AML-193 (cell line): ENCODE data around the gene NPIPA5.
"Not testable (repeated sequence)": the region's sequence is repeated elsewhere in the genome, so short reads cannot be mapped to it uniquely, and the experiment has no call there.

Experiments
- DNase-seq, 2 experiments: peaks; one replicate each; lab custom pipeline; 2025; lab: John Stamatoyannopoulos, UW

Gene NPIPA5

GRCh38 chr16:15378194-15378593 lies at the start of gene NPIPA5:
NPIPA5 (minus strand) TSS chr16:15378294; CDS start chr16:15378294, 0 bp downstream.
- DNase-seq: not testable (repeated sequence)

DNA sequence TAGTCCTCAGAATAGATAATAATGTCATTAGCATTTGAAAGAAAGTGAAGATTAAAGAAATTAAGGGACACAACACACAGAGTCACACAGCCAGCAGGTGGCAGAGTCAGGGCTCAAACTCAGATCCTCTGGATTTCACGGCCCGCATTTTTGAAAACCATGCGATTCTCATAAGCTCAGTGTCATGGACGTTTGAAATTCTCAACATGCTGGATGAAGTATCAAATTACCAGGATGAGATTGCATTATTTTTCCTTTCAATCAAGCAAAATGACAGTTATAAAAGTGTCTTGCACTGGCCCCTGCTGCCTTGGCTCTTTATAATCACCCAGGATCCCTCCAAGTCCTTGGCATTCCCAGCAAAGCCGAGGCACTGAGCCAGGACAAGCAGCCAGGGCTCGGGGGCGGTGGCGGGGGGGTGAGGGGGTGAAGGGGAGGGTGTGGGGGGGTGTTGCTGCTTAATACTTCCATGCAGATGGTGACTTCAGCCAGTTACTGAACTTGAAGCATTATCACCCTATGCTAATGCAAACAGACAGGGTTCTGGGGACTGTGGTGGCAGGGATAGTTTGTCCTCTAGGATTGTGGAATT lies 49.6 kb upstream of the NPIPA5 start:
- DNase-seq: peak; percentile 9 to 32

GRCh38 chr16:15426796-15427195 lies 48.7 kb upstream of the NPIPA5 start:
- no peak for DNase-seq

DNA sequence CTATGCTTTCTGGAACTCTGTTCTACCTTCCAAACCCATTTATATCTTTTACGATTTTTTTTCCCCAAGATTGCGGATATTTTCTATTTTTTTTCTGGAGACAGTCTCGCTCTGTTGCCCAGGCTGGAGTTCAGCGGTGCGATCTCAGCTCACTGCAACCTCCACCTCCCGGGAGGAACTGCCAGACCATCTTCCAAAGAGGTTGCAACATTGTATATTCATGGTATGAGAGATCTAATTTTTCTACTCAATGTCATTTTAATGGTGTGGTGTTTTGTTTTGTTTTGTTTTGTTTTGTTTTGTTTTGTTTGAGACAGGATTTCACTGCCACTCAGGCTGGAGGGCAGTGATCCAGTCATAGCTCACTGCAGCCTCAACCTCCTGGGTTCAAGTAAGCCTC lies 47.8 kb upstream of the NPIPA5 start:
- DNase-seq: no peak

DNA sequence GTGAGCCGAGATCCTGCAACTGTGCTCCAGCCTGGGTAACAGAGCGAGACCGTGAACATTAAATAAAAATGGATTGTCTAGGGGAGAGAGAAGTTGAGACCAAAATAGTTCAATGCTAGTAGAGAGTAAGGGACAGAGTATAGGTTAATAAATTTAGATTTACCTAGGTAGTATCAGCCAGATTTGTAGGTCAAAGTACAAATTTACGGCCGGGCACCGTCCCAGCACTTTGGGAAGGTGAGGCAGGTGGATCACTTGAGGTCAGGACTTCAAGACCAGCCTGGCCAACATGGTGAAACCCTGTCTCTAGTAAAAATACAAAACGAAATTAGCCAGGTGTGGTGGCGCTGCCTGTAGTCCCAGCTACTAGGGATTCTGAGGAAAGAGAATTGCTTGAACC lies 44.1 kb upstream of the NPIPA5 start:
- DNase-seq: no peak

GRCh38 chr16:15421696-15422095 lies 43.6 kb upstream of the NPIPA5 start:
- DNase-seq: not testable (repeated sequence)

GRCh38 chr16:15418206-15418605 lies 40.1 kb upstream of the NPIPA5 start:
- no peak for DNase-seq

DNA sequence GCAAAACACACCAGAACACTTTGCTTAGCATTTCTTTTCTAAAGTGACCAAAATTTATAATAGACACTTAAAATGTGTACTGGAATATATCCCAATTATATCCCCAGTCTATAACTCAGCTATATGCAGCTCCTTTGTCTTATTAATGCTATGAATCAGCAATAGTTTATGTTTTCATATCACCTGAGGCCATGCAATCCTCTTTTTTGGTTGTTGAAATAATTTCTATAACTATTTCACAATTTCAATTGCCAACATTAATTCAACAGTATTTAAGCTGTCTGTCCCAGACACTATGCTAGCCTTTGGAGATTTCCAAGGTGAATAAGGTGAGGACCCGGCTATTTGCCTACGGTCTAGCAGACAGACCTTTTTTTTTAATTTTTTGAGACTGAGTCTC lies 39.1 kb upstream of the NPIPA5 start:
- no peak for DNase-seq

DNA sequence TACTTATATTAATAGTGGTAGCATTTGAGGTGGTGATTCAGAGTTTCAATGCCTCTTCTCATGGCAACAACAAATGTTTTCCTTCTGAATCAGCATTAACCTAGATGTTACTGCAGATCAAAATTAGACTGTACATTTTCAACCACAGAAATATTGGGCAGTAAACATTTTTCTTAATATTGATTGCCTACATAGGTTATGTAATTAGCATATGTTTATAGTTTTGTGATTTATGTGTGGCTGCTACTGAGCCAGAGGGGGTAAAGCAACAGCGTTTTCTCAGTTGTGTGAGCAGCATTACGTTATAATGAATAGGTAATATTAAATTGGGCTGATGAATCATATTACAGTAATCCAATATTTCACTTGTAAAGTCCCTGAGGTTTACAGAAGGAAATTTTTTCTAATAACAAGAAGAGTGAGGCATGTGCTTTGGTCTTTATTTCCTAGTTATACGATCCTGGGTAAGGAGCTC lies 37.5 kb upstream of the NPIPA5 start:
- no peak for DNase-seq

- not testable (repeated sequence) for DNase-seq
Observed at GRCh38 chr16:15409476-15409875, 31.4 kb upstream of the NPIPA5 start.

- DNase-seq: not testable (repeated sequence)
Observed at GRCh38 chr16:15407756-15408155, 29.7 kb upstream of the NPIPA5 start.

GRCh38 chr16:15404792-15405191 lies 26.7 kb upstream of the NPIPA5 start:
- no peak for DNase-seq

DNA sequence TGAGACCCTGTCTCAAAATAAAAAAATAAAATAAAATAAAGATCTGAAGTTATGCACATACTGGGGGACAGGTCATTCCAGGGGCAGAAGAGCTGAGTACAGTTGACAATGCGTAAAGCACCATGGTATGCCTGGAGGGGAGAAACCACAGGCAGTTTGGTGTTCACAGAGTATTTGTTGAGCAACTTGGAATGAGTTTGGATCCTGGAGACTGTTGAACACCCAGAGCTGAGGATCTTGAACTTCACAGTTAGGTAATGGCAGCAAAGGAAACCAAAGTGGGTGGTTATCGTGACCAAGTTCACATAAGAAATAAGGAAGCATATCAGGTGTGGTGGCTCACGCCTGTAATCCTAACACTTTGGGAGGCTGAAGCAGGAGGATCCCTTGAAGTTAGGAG lies 26.0 kb upstream of the NPIPA5 start:
- DNase-seq: not testable (repeated sequence)

DNA sequence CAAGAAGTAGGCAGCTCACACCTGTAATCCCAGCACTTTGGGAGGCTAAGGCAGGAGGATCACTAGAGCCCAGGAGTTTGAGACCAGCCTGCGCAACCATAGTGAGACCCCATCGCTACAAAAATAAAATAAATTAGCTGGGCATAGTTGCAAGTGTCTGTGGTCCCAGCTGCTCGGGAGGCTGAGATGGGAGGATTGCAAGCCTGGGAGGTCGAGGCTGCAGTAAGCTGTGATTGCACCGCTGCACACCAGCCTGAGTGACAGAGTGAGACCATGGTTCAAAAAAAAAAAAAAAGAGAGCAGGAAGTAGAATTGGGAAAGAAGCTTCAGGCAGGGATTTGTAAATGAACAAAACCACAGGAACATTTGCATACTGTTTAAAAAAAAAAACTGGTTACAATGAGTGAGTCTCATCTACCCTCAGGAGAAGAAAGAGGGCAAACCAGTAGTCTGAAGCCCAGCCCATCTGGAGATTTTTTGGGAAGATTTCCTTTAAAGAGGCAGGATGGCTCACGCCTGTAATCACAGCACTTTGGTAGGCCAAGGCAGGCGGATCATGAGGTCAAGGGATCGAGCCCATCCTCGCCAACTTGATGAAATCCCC lies 25.4 kb upstream of the NPIPA5 start:
- no peak for DNase-seq

- DNase-seq: no peak
Observed at GRCh38 chr16:15401972-15402371, 23.9 kb upstream of the NPIPA5 start.

- DNase-seq: not testable (repeated sequence)
Observed at GRCh38 chr16:15400314-15400713, 22.2 kb upstream of the NPIPA5 start.

GRCh38 chr16:15399317-15399716 lies 21.2 kb upstream of the NPIPA5 start:
- DNase-seq: no peak

- DNase-seq: no peak
Observed at GRCh38 chr16:15398618-15399316, 20.7 kb upstream of the NPIPA5 start.

DNA sequence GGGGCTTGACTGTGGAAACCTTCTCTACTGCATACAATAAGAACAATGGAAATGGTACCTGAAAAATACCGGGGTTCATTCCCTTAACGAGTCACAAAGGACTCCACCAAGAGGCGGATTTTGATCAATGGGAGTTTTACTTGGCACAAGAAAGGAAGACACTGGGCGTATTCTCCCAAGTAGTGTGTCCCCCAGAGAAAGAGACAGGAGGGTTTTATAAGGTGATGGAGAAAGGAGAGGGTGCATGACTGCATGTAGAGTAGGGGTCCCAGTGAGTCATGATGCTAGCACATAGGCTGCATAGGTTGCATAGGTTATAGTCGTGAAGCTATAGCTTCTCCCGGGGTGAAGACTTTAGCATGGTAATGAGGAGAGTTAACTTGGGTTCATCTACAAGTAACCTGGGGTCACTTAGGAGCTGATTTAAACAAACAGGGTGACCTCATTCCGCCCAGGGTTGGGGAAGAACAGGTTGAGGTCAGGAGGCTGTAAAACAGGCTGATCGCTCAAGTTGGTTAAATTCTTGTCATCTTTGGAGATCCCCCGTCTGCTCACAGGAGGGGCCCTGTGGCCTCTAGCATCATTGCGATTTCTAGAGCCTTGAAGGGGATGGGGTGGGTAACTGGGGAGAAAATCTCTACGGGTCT lies 19.0 kb upstream of the NPIPA5 start:
- no peak for DNase-seq

GRCh38 chr16:15396509-15396829 lies 18.4 kb upstream of the NPIPA5 start:
- DNase-seq: not testable (repeated sequence)

DNA sequence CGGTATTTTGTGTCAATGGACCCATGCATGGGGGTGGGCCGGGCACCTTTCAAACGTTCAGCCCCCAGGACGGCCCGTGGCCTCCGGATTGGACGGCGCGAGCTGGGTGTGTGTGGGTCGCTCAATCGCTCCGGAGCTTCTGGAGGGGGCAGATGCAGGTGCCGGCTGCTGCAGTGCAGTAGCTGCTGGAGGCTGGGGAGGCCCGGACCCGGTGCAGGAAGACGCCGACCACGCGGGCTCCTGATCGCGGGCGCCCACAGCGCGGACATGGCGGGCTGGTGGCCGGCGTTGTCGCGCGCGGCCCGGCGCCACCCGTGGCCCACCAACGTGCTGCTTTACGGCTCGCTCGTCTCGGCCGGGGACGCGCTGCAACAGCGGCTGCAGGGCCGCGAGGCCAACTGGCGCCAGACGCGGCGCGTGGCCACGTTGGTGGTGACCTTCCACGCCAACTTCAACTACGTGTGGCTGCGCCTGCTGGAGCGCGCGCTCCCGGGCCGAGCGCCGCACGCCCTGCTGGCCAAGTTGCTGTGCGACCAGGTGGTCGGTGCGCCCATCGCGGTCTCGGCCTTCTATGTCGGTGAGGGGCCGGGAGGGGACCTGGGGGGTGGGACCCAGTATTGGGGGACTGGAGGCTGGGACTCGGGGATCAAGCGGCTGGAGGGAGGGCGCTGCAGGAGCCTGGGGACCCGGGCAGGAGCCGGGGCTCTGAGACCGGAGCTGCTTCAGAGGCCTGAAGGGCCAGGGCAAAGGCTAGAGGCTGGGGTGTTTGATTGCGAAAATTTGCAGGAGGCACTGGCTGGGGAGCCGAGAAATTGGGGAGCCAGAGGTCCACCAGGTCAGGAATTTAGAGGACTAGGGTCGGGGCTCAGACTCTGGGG lies 17.8 kb upstream of the NPIPA5 start, which contains the start of gene MPV17L:
Gene MPV17L (plus strand): TSS at position 124 of the 878 bp plus-strand sequence. CDS start 144 bp downstream, at position 268.
- not testable (repeated sequence) for DNase-seq

GRCh38 chr16:15393025-15393424 lies 14.9 kb upstream of the NPIPA5 start:
- not testable (repeated sequence) for DNase-seq
